ENCODE results near the gene CYSLTR2.
"Not testable (repeated sequence)": the region's sequence is repeated elsewhere in the genome, so short reads cannot be mapped to it uniquely, and the experiment has no call there.

The CYSLTR2 gene

GRCh38 chr13:48681905-48682304 lies 28.2 kb downstream of the CYSLTR2 start:
- TF ChIP-seq CTCF (IDR thresholded peaks at IDR 0.05; ENCODE audit: borderline replicate concordance, insufficient read depth, low read depth, low read length) = no peak
- H3K4me3 ChIP-seq (ENCODE audit: low read depth, low read length) = no peak overlapping the region

GRCh38 chr13:48682436-48682835 lies 28.7 kb downstream of the CYSLTR2 start:
- TF ChIP-seq CTCF (IDR thresholded peaks at IDR 0.05; ENCODE audit: borderline replicate concordance, insufficient read depth, low read depth, low read length) = no peak

GRCh38 chr13:48686636-48687210 lies 33.0 kb downstream of the CYSLTR2 start:
- no peak overlapping the region for H3K4me3 ChIP-seq (ENCODE audit: low read depth, low read length)
- TF ChIP-seq CTCF (IDR thresholded peaks at IDR 0.05; ENCODE audit: borderline replicate concordance, insufficient read depth, low read depth, low read length) = no peak

More at GRCh38 chr13:48682436-48682835, 28.7 kb downstream of the CYSLTR2 start:
- no peak overlapping the region for H3K4me3 ChIP-seq (ENCODE audit: low read depth, low read length)

- TF ChIP-seq CTCF (IDR thresholded peaks at IDR 0.05; ENCODE audit: borderline replicate concordance, insufficient read depth, low read depth, low read length) = no peak
- H3K4me3 ChIP-seq (ENCODE audit: low read depth, low read length) = no peak overlapping the region
Observed at GRCh38 chr13:48687249-48687648, 33.5 kb downstream of the CYSLTR2 start.

GRCh38 chr13:48693998-48694397 lies 40.3 kb downstream of the CYSLTR2 start:
- TF ChIP-seq CTCF (IDR thresholded peaks at IDR 0.05; ENCODE audit: borderline replicate concordance, insufficient read depth, low read depth, low read length) = no peak
- no peak overlapping the region for H3K4me3 ChIP-seq (ENCODE audit: low read depth, low read length)

- no peak for TF ChIP-seq CTCF (IDR thresholded peaks at IDR 0.05; ENCODE audit: borderline replicate concordance, insufficient read depth, low read depth, low read length)
- H3K4me3 ChIP-seq (ENCODE audit: low read depth, low read length) = no peak overlapping the region
Observed at GRCh38 chr13:48695776-48696175, 42.0 kb downstream of the CYSLTR2 start.

GRCh38 chr13:48696676-48697075 lies 42.9 kb downstream of the CYSLTR2 start:
- not testable (repeated sequence) for H3K4me3 ChIP-seq (ENCODE audit: low read depth, low read length)

- no peak overlapping the region for H3K4me3 ChIP-seq (ENCODE audit: low read depth, low read length)
- no peak for TF ChIP-seq CTCF (IDR thresholded peaks at IDR 0.05; ENCODE audit: borderline replicate concordance, insufficient read depth, low read depth, low read length)
Observed at GRCh38 chr13:48707405-48707804, 53.7 kb downstream of the CYSLTR2 start.
